OCI-M2 (cell line): ENCODE measurements around the gene WBP1L.
"Not testable (repeated sequence)": the region's sequence is repeated elsewhere in the genome, so short reads cannot be mapped to it uniquely, and the experiment has no call there.

Experiments used
- DNase-seq: peaks from one replicate; lab custom pipeline; 2025; ENCODE audit not compliant: unreplicated experiment; lab: John Stamatoyannopoulos, UW

Gene WBP1L

DNA sequence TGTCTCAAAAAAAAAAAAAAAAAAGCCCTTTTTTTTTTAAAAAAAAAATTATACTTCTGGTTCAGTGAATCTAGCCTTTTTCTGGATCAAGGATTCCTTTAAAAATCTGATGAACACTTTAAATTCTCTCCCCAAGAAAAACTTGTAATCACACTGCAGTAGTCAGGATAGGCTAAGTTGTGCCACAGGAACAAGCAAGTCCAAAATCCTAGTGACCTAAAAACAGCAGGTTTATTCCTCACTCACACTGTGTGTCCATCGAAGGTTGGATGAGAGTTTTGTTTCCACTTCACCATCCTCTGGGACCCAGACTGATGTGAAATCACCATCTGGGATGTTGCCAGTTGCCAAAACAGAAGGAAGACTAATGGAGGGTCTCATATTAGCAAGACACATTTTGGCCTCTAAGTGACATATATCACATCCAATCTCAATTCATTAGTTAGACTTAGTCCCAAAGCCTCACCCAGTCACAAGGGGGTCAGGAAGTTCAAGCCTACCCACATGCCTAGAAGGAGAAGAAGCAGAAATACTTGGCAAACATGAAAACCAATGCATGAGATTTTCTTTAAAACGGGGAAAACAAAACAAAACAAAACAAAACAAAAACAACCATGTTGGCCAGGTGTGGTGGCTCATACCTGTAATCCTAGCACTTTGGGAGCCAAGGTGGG is 60.8 kb downstream of the WBP1L start:
- DNase-seq: no peak

DNA sequence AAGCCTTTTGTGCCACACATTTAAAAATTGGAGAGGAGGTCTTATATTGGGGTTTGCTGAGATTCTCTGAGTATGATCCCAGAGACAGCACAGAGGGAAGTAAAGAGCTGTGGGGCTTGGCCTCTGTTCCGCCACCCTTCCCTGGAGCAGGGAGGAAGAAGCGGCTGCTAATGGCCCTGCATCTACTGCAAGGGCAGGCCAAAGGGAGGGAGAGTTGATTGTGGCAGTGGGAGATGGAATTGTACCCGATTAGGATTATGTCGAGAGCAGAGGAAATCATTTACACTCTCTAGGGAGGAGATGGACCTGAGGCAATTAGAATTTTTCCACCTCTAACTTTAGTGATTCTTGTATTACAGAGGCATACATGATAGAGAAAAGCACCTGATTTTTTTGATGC is 64.6 kb downstream of the WBP1L start:
- DNase-seq: no peak

DNA sequence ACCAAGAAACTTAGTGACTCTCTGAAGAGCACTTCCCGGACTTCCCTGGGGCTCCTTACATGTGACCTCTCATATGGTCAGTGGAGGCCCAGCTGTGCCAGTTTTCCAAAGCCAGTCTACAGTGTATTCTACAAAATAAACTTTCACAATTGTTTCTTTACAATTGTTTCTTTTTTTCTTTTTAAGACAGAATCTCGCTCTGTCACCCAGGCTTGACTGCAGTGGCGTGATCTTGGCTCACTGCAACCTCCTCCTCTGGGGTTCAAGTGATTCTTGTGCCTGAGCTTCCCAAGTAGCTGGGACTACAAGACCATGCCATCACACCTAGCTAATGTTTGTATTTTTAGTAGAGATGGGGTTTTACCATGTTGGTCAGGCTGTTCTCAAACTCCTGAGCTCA is 67.6 kb downstream of the WBP1L start:
- no peak for DNase-seq

DNA sequence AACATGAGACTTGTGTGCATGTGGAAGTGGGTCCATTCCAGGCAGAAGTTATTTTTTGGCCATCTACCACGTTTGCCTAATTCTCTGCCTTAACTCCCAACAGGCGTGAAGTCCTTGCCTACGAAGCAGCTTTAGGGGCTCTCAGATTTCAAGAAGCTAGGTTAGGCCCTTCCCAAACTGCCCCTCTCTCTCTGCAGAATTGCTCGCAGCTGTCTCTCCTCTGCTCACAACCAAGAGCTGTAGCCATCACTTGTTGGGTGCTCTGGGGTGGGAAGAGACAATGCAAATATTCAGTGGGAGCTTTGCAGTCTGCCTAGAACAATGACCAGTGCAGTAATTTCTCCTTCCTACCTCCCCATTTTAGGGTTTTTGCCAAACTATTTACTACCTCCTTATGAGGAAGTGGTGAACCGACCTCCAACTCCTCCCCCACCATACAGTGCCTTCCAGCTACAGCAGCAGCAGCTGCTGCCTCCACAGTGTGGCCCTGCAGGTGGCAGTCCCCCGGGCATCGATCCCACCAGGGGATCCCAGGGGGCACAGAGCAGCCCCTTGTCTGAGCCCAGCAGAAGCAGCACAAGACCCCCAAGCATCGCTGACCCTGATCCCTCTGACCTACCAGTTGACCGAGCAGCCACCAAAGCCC is 68.6 kb downstream of the WBP1L start:
- no peak for DNase-seq

DNA sequence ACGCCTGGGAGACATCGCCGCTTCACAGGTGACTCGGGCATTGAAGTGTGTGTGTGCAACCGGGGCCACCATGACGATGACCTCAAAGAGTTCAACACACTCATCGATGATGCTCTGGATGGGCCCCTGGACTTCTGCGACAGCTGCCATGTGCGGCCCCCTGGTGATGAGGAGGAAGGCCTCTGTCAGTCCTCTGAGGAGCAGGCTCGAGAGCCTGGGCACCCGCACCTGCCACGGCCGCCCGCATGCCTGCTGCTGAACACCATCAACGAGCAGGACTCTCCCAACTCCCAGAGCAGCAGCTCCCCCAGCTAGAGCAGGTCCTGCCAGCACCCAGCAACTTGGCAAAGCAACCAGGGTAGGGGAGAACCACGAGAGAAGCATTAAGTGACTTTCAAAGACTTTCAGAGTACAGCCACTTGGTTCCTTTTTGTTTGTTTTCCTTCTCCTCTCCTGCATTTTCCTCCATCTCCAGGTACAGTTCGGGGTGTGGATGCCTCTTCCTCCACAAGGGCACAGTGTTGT is 69.3 kb downstream of the WBP1L start:
- no peak for DNase-seq

- no peak for DNase-seq
These were observed 70.1 kb downstream of the WBP1L start for GRCh38 chr10:102813734-102814452.

- DNase-seq: no peak
These were observed 70.7 kb downstream of the WBP1L start for GRCh38 chr10:102814453-102814871.

- DNase-seq: no peak
These were observed 71.3 kb downstream of the WBP1L start for GRCh38 chr10:102814873-102815661.

GRCh38 chr10:102815790-102816549 is 72.2 kb downstream of the WBP1L start:
- DNase-seq: no peak

- DNase-seq: no peak
These were observed 73.4 kb downstream of the WBP1L start for GRCh38 chr10:102817175-102817574.

DNA sequence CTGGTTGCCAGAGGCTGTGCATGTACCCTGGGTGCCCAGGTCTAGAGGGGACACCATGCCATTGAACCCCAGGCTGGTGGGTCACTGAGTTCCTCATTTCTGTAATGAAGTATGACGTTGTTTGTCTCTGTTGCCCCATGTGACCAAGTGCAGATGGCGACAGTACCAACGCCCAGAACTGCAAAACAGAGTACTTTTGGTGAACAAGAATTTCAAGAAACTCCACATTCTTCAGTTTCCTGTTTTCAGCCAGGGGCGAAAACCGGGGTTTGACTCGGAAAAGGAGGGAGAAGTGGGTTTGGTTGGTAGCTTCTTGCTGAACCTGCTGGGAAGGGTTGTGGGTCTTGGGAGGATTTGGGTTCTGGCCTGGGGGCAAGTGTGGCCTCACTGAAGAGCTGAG is 75.3 kb downstream of the WBP1L start:
- no peak for DNase-seq

DNA sequence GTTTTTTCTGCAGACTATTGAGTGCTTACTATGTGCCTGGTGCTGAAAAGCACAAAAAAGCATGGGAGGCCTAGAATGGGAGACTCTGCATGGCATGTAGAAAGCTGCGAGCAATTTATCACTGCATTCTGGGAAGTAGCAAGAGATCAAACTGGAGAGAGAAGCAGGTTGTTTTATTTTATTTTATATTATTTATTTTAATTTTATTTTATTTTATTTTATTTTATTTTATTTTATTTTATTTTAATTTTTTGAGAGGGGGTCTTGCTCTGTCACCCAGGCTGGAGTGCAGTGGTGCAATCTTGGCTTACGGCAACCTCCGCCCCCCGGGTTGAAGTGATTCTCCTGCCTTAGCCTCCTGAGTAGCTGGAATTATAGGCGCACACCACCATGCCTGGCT is 76.3 kb downstream of the WBP1L start:
- not testable (repeated sequence) for DNase-seq

- DNase-seq: no peak
These were observed 78.5 kb downstream of the WBP1L start for GRCh38 chr10:102822222-102822621.

DNA sequence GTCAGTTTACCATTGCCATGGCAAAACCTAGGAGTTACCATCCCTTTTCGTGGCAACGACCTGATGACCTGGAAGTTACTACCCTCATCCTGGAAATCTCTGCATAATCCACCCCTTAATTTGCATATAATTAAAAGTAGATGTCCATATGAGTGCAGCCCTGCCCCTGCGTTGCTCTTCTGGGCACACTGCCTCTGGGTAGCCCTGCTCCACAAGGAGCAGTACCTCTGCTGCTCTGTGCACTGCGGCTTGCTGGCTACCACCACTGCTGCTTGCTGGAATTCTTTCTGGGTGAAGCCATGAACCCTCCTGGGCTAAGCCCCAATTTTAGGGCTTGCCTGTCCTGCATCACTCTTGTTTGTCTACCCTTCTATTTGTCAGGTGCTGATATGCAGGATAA is 80.9 kb downstream of the WBP1L start:
- DNase-seq: no peak

- DNase-seq: no peak
These were observed 82.5 kb downstream of the WBP1L start for GRCh38 chr10:102826148-102826796.

- DNase-seq: no peak
These were observed 83.8 kb downstream of the WBP1L start for GRCh38 chr10:102827597-102827975.

GRCh38 chr10:102831322-102832071 is 87.7 kb downstream of the WBP1L start:
- DNase-seq: no peak

- no peak for DNase-seq
These were observed 88.5 kb downstream of the WBP1L start for GRCh38 chr10:102832248-102832647.

DNA sequence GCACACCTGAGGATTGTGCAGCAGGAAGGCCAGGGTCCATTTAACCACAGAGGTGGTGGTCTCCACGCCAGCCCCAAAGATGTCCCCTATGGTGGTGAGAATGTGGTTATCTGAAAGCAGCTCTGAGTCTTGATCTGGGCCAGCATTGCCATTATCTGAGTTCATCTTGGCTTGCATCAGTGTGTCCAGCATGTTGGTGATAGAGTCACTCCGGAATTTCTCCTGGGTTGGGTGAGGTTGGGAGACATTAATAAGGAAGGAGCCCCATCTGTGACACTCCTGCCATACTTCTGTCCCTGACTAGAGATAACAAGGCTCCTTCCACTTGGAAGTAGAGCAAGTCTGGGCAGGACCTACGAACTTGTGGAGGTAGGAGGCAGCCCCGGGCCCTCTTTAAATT is 89.2 kb downstream of the WBP1L start:
- no peak for DNase-seq
